HG03432 (cell line): ENCODE data around the gene CHSY1.

Experiments used
- ATAC-seq: cut with Tn5 transposase; IDR thresholded peaks from one replicate; pipeline ENCODE4 v1.9.1; 2021; ENCODE audit warnings: mild to moderate bottlenecking, moderate library complexity; ENCODE audit not compliant: unreplicated experiment

The CHSY1 gene

DNA sequence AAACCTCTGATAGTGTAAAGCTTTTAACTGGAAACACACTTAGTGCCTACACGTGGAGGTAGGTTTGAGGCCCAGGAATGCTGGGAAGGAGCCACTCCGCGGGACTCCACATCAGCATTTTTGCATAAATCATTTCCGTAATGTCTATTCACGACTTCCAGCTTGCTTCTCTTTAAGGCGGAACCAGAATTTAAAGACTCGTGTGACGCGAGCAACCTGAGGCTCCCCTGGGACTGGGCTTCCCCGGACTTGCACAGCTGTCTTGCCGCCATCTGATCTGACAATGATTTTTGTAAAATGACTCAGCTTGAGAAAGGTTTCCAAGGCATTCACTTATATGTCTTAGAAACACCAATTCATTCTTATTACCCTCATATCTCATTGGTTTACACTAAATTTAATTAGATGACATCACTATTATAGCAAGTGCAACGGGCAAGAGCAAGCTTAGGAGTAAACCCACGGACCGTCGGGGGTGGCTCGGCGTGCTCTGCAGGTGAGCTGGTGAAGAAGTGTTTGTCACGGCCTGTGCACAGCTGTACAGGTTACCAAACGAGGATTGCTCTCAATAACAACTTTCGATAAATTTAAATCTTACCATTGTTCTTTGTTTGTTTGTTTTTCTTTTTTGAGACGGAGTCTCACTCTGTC lies 95.2 kb downstream of the CHSY1 start:
- peak; percentile 87 for ATAC-seq

GRCh38 chr15:101156061-101156460 lies 95.8 kb downstream of the CHSY1 start:
- ATAC-seq = no peak

DNA sequence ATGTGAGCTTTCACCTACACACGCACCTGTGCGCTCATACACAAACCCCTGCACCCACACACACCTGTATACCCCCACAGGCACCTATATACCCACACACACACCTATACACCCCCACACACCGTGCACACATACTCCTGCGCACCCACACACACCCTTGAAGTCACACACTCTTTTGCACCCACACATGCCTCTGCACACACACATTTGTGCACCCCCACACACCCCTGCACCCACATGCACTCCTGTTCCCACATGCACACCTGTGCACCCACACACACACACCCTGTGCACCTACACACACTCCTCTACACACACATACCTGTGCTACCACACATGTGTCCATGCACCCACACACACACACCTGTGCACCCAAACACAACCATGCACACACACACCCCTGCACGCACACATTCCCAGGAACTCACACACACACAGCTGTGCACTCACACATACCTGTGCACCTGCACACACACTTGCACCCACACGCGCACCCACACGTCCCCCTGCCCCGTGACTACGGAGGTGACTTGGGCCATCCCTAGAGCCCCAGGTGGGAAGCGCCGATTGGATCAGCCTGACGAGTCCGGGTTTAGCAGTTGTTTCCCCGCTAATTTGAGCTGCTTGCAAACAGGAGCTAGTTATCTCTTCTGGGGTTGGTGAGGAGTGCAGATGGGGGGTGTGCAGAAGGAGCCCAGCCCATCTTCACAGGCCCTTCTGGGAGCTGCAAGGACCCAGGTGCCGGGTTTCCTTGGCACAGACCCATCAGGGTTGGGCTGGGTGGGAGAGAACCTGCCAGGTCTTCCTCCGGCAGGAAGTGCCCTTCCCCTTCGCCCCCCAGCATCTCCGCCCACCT lies 97.8 kb downstream of the CHSY1 start:
- no peak for ATAC-seq

DNA sequence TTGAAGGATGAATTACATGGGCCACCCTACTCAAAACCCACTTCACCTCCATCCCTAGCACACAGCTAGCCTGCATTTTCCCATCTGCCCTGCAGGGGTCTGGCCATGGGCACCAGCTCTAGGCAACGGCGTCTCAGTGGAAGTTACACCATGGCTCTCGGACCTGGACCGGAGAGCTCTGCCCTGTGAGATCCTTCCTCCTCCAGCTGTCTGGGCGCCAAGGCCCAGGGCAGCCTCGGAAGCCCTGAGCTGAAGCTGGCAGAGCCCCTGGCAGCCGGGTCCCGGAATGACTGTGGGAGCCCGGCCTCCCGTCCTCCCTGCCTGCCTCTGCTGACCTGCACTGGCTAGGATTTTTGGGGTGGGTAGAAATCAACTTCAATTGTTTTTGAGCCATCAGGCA lies 98.9 kb downstream of the CHSY1 start:
- ATAC-seq = no peak

GRCh38 chr15:101151288-101151687 lies 100.6 kb downstream of the CHSY1 start:
- no peak for ATAC-seq

DNA sequence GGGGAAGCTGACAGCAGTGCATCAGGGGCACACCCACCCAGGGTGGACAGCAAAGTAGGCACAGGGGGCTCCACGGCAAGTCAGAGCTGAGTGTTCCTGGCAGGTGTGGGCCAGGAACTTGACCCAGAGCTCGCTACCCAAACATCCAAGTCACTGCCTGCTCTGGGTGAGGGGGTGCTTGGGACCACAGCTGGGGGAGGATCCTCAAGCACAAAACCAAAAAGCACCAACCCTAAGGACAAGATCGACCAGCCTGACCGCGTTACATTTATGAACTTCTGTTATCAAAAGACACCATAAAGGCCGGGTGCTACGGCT lies 101.2 kb downstream of the CHSY1 start:
- no peak for ATAC-seq

GRCh38 chr15:101149864-101150722 lies 101.8 kb downstream of the CHSY1 start:
- ATAC-seq = no peak

DNA sequence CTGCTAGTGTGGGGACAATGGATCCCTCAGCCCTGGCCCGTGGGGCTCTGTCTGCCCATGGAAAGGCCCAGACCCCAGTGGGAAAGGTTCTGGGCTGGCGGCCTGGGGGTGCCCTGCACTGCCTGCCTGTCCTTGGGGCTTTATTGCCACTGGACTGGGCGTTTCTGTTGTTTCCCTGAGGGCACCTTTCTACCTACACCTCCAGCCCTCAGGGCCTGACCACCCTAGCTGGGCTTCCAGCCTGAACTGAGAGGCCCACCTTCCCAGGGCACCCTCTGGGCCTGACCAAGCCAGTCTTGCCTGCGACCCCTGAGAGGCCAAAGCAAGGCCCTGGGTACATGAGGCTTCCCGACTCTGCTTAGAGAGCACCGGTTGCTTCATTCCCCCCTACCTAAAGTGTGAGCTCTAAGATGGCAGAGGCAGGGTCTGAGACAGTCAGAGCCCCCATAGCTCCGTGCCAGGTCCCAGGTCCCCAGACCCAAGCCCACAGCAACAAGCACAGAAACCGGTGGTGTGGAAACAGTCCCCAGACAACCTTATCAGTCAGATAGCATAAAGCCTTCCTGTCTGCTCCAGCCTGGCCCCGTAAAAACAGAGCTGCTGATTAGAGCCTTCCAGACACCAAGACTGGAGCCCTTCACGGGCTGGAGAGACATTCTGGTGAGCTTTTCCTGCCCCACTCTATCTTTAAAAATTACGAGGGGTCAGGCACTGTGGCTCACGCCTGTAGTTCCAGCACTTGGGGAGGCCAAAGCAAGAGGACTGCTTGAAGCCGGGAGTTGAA lies 102.8 kb downstream of the CHSY1 start:
- ATAC-seq = no peak

- no peak for ATAC-seq
Measured at GRCh38 chr15:101148166-101148880, 103.5 kb downstream of the CHSY1 start.

- no peak for ATAC-seq
Measured at GRCh38 chr15:101147181-101147580, 104.7 kb downstream of the CHSY1 start.

DNA sequence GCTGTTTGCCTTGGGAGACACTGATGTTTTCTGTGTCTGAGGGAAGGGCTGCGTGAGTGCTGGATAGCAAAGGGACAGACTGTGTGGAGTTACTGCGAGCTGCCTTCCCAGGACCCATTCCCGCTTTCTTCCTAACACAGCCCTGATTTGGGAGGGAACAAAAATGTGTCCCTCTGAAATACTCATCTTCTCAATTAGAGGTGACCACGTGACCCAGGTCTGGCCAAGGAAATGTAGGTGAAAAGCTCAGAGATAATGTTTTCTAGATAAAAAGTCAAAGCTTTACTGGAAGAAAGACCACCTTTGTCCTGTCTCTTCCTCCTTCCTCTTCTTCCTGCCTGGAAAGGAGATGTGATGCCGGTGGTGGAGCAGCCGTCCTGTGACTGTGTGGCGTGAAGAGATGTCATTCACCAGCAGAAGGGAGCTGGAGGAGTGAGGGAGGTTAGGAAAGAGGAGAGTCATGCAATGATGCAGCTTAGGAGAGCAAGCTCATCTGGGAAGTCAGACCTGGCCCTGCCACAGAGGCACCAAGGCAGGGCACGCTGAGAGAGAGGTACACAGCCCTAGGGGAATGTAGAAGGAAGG lies 105.6 kb downstream of the CHSY1 start:
- no peak for ATAC-seq

DNA sequence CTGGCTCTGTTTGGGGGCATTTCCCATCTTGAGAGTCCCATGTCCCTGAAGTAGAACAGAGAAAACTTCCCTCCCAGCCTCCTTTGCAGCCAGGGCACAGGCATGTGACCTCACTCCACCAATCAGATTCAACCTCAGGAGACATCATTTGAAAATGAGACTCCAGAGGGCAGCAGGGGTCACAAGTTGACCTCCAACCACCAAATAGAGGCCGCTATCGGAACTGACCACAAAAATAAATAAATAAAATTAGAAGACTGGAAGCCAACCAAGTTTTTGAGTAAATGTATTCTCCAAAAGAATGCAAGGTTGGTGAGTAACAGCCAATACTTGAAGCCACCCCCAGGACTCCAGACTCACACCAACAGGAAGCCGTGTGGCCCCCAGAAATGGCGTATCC lies 106.5 kb downstream of the CHSY1 start:
- ATAC-seq = no peak

GRCh38 chr15:101143321-101143720 lies 108.5 kb downstream of the CHSY1 start:
- ATAC-seq = no peak

DNA sequence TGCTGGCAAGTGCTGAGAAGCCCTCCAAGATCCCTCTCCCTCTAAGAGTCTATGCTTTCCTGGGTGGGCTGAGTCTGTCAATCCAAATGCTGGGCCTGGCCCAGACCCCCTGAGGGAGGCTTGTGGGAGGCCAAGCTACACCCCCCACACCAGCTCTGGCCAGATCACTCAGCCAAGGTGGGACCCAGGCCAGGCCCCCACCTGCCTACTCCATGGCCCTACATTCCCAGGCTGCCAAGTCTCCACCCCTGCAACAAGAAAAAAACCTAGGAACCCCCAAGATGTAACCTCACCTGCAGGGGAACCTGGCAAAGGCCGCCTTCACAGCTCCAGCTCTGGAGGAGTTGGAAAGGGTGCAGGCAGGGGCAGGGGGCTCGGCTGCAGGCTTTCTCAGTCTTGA lies 109.1 kb downstream of the CHSY1 start:
- no peak for ATAC-seq

DNA sequence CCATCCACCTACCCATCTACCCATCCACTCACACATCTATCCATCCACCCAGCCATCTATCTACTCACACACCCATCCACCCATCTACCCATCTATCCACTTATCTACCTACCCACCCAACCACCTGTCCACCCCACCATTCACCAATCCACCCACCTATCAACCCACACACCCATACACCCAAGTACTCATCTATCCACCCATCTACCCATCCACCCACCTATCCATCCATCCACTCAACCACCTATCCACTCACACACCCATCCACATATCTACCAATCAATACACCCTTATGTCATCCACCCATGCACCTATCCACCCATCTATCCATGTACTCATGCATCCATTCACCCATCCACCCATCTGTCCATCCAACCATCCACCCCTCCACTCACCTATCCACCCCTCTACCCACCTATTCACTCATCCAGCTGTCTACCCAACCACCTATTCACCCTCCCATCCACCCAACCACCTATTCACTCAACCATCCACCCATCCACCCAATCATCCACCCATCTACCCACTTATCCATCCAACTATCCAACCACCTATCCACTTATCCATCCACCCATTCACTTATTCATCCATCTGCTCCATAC lies 109.8 kb downstream of the CHSY1 start:
- ATAC-seq = no peak

GRCh38 chr15:101140697-101141065 lies 111.2 kb downstream of the CHSY1 start:
- ATAC-seq = no peak

DNA sequence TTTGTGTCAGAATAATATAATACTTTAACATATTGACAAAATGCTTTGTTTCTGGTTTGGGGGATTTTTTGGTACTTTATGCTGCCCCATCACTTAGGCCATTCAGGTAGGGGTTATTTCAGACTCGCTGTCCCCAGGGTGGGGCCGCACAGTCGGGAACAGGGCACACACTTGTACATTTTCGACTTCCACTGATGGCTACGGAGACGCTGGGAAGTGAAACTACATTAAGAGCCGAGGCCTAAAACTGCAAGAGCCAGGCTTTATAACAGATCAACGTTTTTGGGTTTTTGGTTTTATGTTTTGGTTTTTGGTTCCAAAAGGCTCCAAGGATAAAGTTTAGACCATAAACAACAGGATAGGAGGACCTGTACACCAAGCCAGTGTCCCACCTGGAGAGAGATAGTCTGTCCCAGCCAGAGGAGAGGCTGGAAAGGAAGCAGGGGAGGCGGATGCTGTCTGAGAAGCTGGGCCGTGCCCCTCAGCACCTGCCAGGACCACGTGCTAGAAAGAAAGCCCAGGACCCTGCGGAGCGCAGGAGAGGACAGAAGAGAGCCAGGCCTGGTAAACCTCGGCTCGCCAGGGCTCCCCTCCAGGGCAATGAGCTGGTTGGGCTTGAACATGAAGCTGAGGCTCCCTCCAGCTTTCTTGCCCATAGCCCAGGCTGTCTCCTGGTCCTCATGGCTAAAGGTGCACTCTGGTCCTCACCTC lies 111.7 kb downstream of the CHSY1 start:
- no peak for ATAC-seq

GRCh38 chr15:101138913-101139880 lies 112.7 kb downstream of the CHSY1 start:
- ATAC-seq = peak; percentile 63
